ENCODE data around the gene ADAMTS9. TPM values are rescaled to one million over a fixed set of nuclear protein-coding genes. Genes with fewer than 3 reads are reported as not detected.

ADAMTS9 gene
- total RNA-seq: 80.3 and 86.0 TPM in 2 replicates

- DNase-seq: peak; percentile 94
Measured at GRCh38 chr3:64687781-64688604, at the start of gene ADAMTS9. TSS of gene ADAMTS9 (minus strand) at chr3:64688000. CDS start at chr3:64687657, 343 bp downstream.

- DNase-seq: no peak
Measured at GRCh38 chr3:64732576-64732975, 44.8 kb upstream of the ADAMTS9 start.

- peak; percentile 18 for DNase-seq
Measured at GRCh38 chr3:64730681-64731080, 42.9 kb upstream of the ADAMTS9 start.

- DNase-seq: peak; percentile 66
Measured at GRCh38 chr3:64728994-64729393, 41.2 kb upstream of the ADAMTS9 start.

GRCh38 chr3:64728428-64728827 is 40.6 kb upstream of the ADAMTS9 start:
- peak; percentile 8 for DNase-seq

- DNase-seq: no peak
Measured at GRCh38 chr3:64726414-64727090, 38.8 kb upstream of the ADAMTS9 start.

GRCh38 chr3:64718976-64719375 is 31.2 kb upstream of the ADAMTS9 start:
- DNase-seq: no peak

- peak; percentile 37 for DNase-seq
Measured at GRCh38 chr3:64717872-64718613, 30.2 kb upstream of the ADAMTS9 start.

GRCh38 chr3:64717411-64717810 is 29.6 kb upstream of the ADAMTS9 start:
- DNase-seq: no peak

- no peak for DNase-seq
Measured at GRCh38 chr3:64716110-64716710, 28.4 kb upstream of the ADAMTS9 start.

- no peak for DNase-seq
Measured at GRCh38 chr3:64715211-64715982, 27.6 kb upstream of the ADAMTS9 start.

- no peak for DNase-seq
Measured at GRCh38 chr3:64708456-64708855, 20.7 kb upstream of the ADAMTS9 start.

- DNase-seq: no peak
Measured at GRCh38 chr3:64705946-64706345, 18.1 kb upstream of the ADAMTS9 start.

- no peak for DNase-seq
Measured at GRCh38 chr3:64696896-64697295, 9.1 kb upstream of the ADAMTS9 start.

- no peak for DNase-seq
Measured at GRCh38 chr3:64694114-64694513, 6.3 kb upstream of the ADAMTS9 start.

GRCh38 chr3:64693031-64693430 is 5.2 kb upstream of the ADAMTS9 start:
- peak; percentile 32 for DNase-seq

GRCh38 chr3:64691051-64691450 is 3.3 kb upstream of the ADAMTS9 start:
- DNase-seq: peak; percentile 44

GRCh38 chr3:64687086-64687780 is 567 bp downstream of the ADAMTS9 start:
- peak; percentile 31 for DNase-seq

- peak; percentile 82 for DNase-seq
Measured at GRCh38 chr3:64686446-64686908, 1.3 kb downstream of the ADAMTS9 start.

GRCh38 chr3:64685800-64686445 is 1.9 kb downstream of the ADAMTS9 start:
- peak; percentile 96 for DNase-seq

- DNase-seq: peak; percentile 66
Measured at GRCh38 chr3:64685331-64685799, 2.4 kb downstream of the ADAMTS9 start.
